GM12865 (cell line): ENCODE measurements around the gene ITSN1.
"Not testable (repeated sequence)": the region's sequence is repeated elsewhere in the genome, so short reads cannot be mapped to it uniquely, and the experiment has no call there.

Experiments
- DNase-seq: peaks from one replicate; pipeline ENCODE4 v3.0.0; 2010; ENCODE audit warnings: low read depth
- H3K4me3 ChIP-seq: 2 replicates; pipeline ENCODE4 v1.5.1; 2011; ENCODE audit warnings: mild to moderate bottlenecking, low read depth, low read length, control low read depth
- CTCF ChIP-seq: IDR thresholded peaks from 2 replicates; pipeline ENCODE4 v1.5.1; 2011; ENCODE audit warnings: low read length, control low read depth, low read depth, inconsistent platforms; ENCODE audit not compliant: insufficient read depth; ENCODE audit errors: missing control alignments

Gene ITSN1

GRCh38 chr21:33668180-33668579, 25.9 kb downstream of the ITSN1 start:
- no peak for TF ChIP-seq CTCF
- no peak for DNase-seq
- no peak overlapping the region for H3K4me3 ChIP-seq

- DNase-seq, result no peak
- TF ChIP-seq CTCF, result no peak
- no peak overlapping the region for H3K4me3 ChIP-seq
Observed at GRCh38 chr21:33668620-33669019, 26.3 kb downstream of the ITSN1 start.

GRCh38 chr21:33670076-33670978, 28.0 kb downstream of the ITSN1 start:
- H3K4me3 ChIP-seq, result no peak overlapping the region
- no peak for DNase-seq
- no peak for TF ChIP-seq CTCF

- TF ChIP-seq CTCF, result no peak
- H3K4me3 ChIP-seq, result no peak overlapping the region
- DNase-seq, result no peak
Observed at GRCh38 chr21:33673473-33673872, 31.2 kb downstream of the ITSN1 start.

- no peak overlapping the region for H3K4me3 ChIP-seq
- DNase-seq, result no peak
- TF ChIP-seq CTCF, result no peak
Observed at GRCh38 chr21:33674226-33674625, 31.9 kb downstream of the ITSN1 start.

GRCh38 chr21:33676666-33677065, 34.4 kb downstream of the ITSN1 start:
- DNase-seq, H3K4me3 ChIP-seq: not testable (repeated sequence)

- TF ChIP-seq CTCF, result no peak
- H3K4me3 ChIP-seq, result no peak overlapping the region
- no peak for DNase-seq
Observed at GRCh38 chr21:33677450-33677849, 35.1 kb downstream of the ITSN1 start.
